ENCODE data around the gene PIK3R2. TPM values are rescaled to one million over a fixed set of nuclear protein-coding genes. Genes with fewer than 3 reads are reported as not detected.

PIK3R2 gene
- total RNA-seq, 1 experiment from 2014 or later: 33.8 TPM

- Mint-ChIP-seq H3K4me3 (ENCODE audit: unreplicated experiment) (peak overlapping the region; percentile 78), H3K27ac (ENCODE audit: low read depth, unreplicated experiment) (no peak overlapping the region), H3K4me1 (ENCODE audit: insufficient read depth, unreplicated experiment) (peaks cover 12% of the 10 kb centered on the region), H3K36me3 (ENCODE audit: insufficient read depth, unreplicated experiment) (peaks cover 26% of the 10 kb centered on the region), H3K27me3 (ENCODE audit: insufficient read depth, unreplicated experiment) (no peaks in the 10 kb centered on the region), H3K9me3 (ENCODE audit: unreplicated experiment) (no peaks in the 10 kb centered on the region)
- ChIA-PET CTCF (interaction anchor here (0.6 to 1.5 kb wide), 4 partner anchors 9 to 60 kb away, joined by 3 to 7 read pairs (median 4); no protein-coding TSS in a partner anchor), POLR2A (interaction anchor here (0.6 to 4.9 kb wide), 36 partner anchors 11 to 888 kb away, joined by 3 to 147 read pairs (median 4); partner anchors contain the start of genes CCDC124, GDF15, IFI30 and IQCN)
- no peak for TF ChIP-seq CTCF (IDR thresholded peaks at IDR 0.05; ENCODE audit: unreplicated experiment)
- BruUV-seq (replicated peaks): TSS peak; percentile 36
- intact Hi-C loops (cut with micrococcal nuclease): loop anchor here (2.0 kb wide), 1 partner anchor 217 kb away; no protein-coding TSS in a partner anchor
- DNase-seq (ENCODE audit: unreplicated experiment): no peak
Measured at GRCh38 chr19:18193388-18194180, 40.6 kb downstream of the PIK3R2 start.

- Mint-ChIP-seq H3K4me3 (ENCODE audit: unreplicated experiment) (peak overlapping the region; percentile 78), H3K9me3 (ENCODE audit: unreplicated experiment) (no peaks in the 10 kb centered on the region), H3K4me1 (ENCODE audit: insufficient read depth, unreplicated experiment) (peaks cover 12% of the 10 kb centered on the region), H3K27me3 (ENCODE audit: insufficient read depth, unreplicated experiment) (no peaks in the 10 kb centered on the region), H3K36me3 (ENCODE audit: insufficient read depth, unreplicated experiment) (peaks cover 29% of the 10 kb centered on the region), H3K27ac (ENCODE audit: low read depth, unreplicated experiment) (no peak overlapping the region)
- POLR2A ChIA-PET: interaction anchor here (0.7 to 4.9 kb wide), 7 partner anchors 10 to 86 kb away, joined by 3 to 147 read pairs (median 12); partner anchors contain the start of genes JUND and RAB3A
- CTCF ChIA-PET: interaction anchor here (0.7 to 1.5 kb wide), 3 partner anchors 9 to 134 kb away, joined by 3 to 5 read pairs (median 4); no protein-coding TSS in a partner anchor
- no peak for TF ChIP-seq CTCF (IDR thresholded peaks at IDR 0.05; ENCODE audit: unreplicated experiment)
- intact Hi-C loops (cut with micrococcal nuclease): no loop called here
- DNase-seq (ENCODE audit: unreplicated experiment): no peak
- BruUV-seq (replicated peaks): no TSS peak
Measured at GRCh38 chr19:18194181-18194530, 41.2 kb downstream of the PIK3R2 start.

GRCh38 chr19:18194554-18195238, 41.7 kb downstream of the PIK3R2 start:
- ChIA-PET CTCF (interaction anchor here (0.6 to 1.5 kb wide), 3 partner anchors 29 to 134 kb away, joined by 3 to 5 read pairs (median 4); no protein-coding TSS in a partner anchor), POLR2A (interaction anchor here (0.7 to 4.9 kb wide), 5 partner anchors 9 to 86 kb away, joined by 3 to 147 read pairs (median 12); partner anchors contain the start of genes JUND and RAB3A)
- Mint-ChIP-seq H3K4me1 (ENCODE audit: insufficient read depth, unreplicated experiment) (peaks cover 12% of the 10 kb centered on the region), H3K36me3 (ENCODE audit: insufficient read depth, unreplicated experiment) (peaks cover 31% of the 10 kb centered on the region), H3K4me3 (ENCODE audit: unreplicated experiment) (peak overlapping the region; percentile 78), H3K27me3 (ENCODE audit: insufficient read depth, unreplicated experiment) (no peaks in the 10 kb centered on the region), H3K9me3 (ENCODE audit: unreplicated experiment) (no peaks in the 10 kb centered on the region), H3K27ac (ENCODE audit: low read depth, unreplicated experiment) (no peak overlapping the region)
- intact Hi-C loops (cut with micrococcal nuclease): no loop called here
- BruUV-seq (replicated peaks): no TSS peak
- DNase-seq (ENCODE audit: unreplicated experiment): peak; percentile 65
- TF ChIP-seq CTCF (IDR thresholded peaks at IDR 0.05; ENCODE audit: unreplicated experiment): no peak

GRCh38 chr19:18196511-18196845, 43.5 kb downstream of the PIK3R2 start:
- BruUV-seq (replicated peaks): no TSS peak
- intact Hi-C loops (cut with micrococcal nuclease): no loop called here

More at GRCh38 chr19:18196511-18196845, 43.5 kb downstream of the PIK3R2 start:
- TF ChIP-seq CTCF (IDR thresholded peaks at IDR 0.05; ENCODE audit: unreplicated experiment): no peak
- Mint-ChIP-seq H3K27ac (ENCODE audit: low read depth, unreplicated experiment) (no peak overlapping the region), H3K4me3 (ENCODE audit: unreplicated experiment) (no peak overlapping the region), H3K9me3 (ENCODE audit: unreplicated experiment) (no peaks in the 10 kb centered on the region), H3K27me3 (ENCODE audit: insufficient read depth, unreplicated experiment) (no peaks in the 10 kb centered on the region), H3K4me1 (ENCODE audit: insufficient read depth, unreplicated experiment) (peaks cover 12% of the 10 kb centered on the region), H3K36me3 (ENCODE audit: insufficient read depth, unreplicated experiment) (peaks cover 37% of the 10 kb centered on the region)
- ChIA-PET POLR2A (no interaction called here), CTCF (interaction anchor here (0.6 to 0.7 kb wide), 2 partner anchors 63 to 215 kb away, joined by 3 to 5 read pairs; no protein-coding TSS in a partner anchor)
- DNase-seq (ENCODE audit: unreplicated experiment): no peak

All from MCF 10A (cell line).